Skeletal muscle satellite cell (primary cell): ENCODE results near the gene MYL12A.
A peak's percentile ranks its signal among the peaks of the same experiment; 100 is the strongest.
"Not testable (repeated sequence)": the region's sequence is repeated elsewhere in the genome, so short reads cannot be mapped to it uniquely, and the experiment has no call there.

ENCODE experiments used
- H3K27me3 ChIP-seq: 2 replicates; pipeline ENCODE4 v1.7.0; 2013; ENCODE audit warnings: low read length; ENCODE audit not compliant: control insufficient read depth, insufficient read depth
- H3K36me3 ChIP-seq: 2 replicates; pipeline ENCODE4 v1.7.0; 2013; ENCODE audit warnings: mild to moderate bottlenecking, control low read depth, low read length; ENCODE audit not compliant: insufficient read depth
- H3K4me1 ChIP-seq: 2 replicates; pipeline ENCODE4 v1.7.0; 2013; ENCODE audit warnings: low read length; ENCODE audit not compliant: control insufficient read depth, insufficient read depth
- H3K4me2 ChIP-seq: 2 replicates; pipeline ENCODE4 v1.7.0; 2013; ENCODE audit warnings: mild to moderate bottlenecking, low read length
- H3K4me3 ChIP-seq: 2 replicates; pipeline ENCODE4 v1.7.0; 2013; ENCODE audit warnings: low read length
- H3K9ac ChIP-seq: 2 replicates; pipeline ENCODE4 v1.7.0; 2013; ENCODE audit warnings: mild to moderate bottlenecking, low read depth, low read length, moderate library complexity
- H3K9me3 ChIP-seq: replicated peaks from 2 replicates; pipeline ENCODE4 v1.7.0; 2013; ENCODE audit warnings: mild to moderate bottlenecking, control low read depth, low read length

The MYL12A gene

DNA sequence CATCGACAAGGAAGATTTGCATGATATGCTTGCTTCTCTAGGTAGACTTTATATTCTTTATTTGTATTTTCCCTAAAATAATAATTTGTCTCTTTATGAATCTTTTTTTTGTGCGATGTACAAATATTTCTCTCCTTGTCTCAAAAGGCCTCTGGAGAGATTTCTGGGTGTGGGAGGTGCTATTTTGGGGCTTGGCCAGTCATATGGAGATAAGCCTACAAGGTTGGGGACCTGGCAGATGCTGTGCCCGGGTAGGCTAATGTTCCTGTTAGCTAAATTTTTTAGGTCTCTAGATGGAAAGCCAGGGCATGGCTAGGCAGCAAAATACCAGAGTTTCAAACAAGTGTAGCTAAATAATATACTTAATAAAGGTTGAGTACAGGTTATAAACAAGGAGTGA lies 25.4 kb downstream of the MYL12A start:
- no peak overlapping the region for H3K4me3 ChIP-seq
- H3K9ac ChIP-seq, result no peak overlapping the region
- peaks cover 27% of the 10 kb centered on the region for H3K4me1 ChIP-seq
- no peak overlapping the region for H3K4me2 ChIP-seq
- no peaks in the 10 kb centered on the region for H3K27me3 ChIP-seq
- H3K36me3 ChIP-seq, result peaks cover 50% of the 10 kb centered on the region
- no peaks in the 10 kb centered on the region for H3K9me3 ChIP-seq

DNA sequence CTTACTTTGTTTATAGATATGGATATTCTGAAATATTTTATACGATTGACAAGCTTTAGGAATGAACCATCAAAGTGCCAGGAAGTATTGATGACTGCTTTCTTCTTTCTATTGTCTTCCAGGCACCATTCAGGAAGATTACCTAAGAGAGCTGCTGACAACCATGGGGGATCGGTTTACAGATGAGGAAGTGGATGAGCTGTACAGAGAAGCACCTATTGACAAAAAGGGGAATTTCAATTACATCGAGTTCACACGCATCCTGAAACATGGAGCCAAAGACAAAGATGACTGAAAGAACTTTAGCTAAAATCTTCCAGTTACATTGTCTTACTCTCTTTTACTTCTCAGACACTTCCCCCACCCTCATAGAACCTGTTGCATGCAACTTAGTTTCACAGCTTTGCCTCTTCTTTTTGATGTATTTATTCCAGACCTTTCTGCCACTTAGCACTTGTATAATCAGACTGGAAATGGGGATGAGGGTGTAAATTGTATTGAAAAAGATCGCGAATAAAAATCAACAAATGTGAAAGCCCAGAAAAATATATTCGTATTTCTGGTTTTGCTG lies 30.1 kb downstream of the MYL12A start:
- H3K4me2 ChIP-seq, H3K9me3 ChIP-seq, H3K9ac ChIP-seq, H3K4me3 ChIP-seq, H3K27me3 ChIP-seq: not testable (repeated sequence)
- peaks cover 13% of the 10 kb centered on the region for H3K4me1 ChIP-seq
- peaks cover 62% of the 10 kb centered on the region for H3K36me3 ChIP-seq

DNA sequence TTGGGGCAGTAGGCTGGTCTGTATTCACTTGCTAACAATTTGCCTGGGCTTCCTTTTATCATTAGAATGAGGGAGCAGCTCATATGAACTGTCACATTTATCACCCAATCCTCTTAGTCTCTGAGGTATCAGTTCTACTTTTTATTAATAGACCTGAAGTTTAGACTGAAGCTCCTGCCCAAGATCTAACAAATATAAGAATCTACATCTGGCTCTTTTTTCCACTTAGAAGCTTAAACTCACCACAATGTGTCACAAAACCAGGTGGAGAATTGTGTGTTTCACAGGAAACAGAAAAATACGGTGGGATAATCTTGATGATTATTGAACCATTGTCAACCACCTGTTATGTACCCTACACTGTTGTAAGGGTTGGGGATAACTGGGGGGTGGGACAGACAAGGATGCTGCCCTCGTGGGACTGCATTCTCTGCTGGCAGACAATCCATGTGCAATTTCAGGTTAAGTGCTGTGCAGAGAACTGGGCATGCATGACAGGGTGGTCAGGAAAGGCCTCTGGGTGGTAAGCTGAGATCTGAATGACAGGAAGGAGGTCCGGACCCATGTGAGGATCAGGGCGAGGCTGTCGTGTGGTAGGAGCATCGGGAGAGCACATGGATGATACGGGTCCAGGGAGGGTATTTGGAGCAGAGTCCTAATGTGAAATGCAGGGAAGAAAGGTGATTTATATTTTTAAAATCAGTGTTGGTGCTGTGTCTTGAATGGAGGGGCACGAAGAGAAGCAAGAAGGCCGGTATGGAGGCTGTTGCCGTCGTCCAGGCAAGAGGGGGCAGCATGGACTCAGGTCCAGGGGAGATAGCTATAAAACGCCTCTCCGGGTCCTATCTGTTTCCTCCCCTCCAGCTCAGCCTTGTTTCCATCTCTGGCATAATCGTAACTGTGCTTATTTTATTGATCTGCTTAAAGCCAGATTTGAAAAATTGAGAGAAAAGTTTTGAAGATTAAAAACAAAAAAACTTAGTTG lies 31.9 kb downstream of the MYL12A start:
- Histone ChIP-seq H3K4me3 (no peak overlapping the region), H3K9me3 (no peaks in the 10 kb centered on the region), H3K4me2 (no peak overlapping the region), H3K36me3 (peaks cover 47% of the 10 kb centered on the region), H3K27me3 (no peaks in the 10 kb centered on the region), H3K9ac (no peak overlapping the region), H3K4me1 (peaks cover 22% of the 10 kb centered on the region)

DNA sequence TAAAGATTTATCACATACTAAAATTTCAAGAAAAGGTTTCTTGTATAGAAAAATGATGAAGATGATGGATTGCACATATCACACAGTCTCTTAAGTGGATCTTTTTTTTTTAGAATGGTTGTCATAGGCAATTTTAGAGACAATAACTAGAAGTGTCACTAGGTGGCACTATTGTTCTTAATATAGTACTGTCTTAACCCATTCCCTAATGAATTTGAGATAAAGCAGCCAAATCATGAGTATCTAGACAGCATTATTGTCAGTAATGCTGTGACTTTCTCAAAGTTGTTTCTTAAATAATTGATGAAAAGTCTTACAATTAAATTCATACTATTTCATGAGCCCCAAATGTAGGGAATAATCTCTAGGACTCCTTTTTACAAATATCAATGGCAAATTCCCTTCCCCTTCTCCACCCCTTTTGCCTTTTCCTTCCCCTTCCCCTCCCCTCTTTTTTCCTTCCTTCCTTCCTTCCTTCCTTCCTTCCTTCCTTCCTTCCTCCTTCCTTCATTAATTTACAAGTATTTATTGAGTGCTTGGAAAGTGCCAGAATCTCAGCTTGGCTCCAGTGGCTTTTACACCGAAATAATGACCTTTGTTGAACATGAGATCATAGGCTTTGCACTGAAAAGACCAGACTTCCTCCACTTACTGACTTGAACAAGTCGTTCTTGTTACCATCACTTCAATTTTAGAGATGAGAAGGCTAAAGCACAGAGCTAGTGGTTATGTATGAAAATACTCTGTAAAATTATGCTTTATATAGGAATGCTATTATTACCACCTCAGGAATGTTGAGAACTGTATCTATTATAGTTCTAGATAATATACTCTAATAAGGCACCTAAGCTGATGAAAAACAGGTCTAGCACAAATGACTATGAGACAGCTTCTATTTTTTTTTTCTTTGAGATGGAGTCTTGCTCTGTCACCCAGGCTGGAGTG lies 34.1 kb downstream of the MYL12A start:
- H3K4me1 ChIP-seq, result peaks cover 22% of the 10 kb centered on the region
- peak overlapping the region; percentile 2 for H3K4me2 ChIP-seq
- H3K9ac ChIP-seq, result peak overlapping the region; percentile 80
- H3K9me3 ChIP-seq, result no peaks in the 10 kb centered on the region
- H3K4me3 ChIP-seq, result no peak overlapping the region
- no peaks in the 10 kb centered on the region for H3K27me3 ChIP-seq
- H3K36me3 ChIP-seq, result peaks cover 25% of the 10 kb centered on the region

DNA sequence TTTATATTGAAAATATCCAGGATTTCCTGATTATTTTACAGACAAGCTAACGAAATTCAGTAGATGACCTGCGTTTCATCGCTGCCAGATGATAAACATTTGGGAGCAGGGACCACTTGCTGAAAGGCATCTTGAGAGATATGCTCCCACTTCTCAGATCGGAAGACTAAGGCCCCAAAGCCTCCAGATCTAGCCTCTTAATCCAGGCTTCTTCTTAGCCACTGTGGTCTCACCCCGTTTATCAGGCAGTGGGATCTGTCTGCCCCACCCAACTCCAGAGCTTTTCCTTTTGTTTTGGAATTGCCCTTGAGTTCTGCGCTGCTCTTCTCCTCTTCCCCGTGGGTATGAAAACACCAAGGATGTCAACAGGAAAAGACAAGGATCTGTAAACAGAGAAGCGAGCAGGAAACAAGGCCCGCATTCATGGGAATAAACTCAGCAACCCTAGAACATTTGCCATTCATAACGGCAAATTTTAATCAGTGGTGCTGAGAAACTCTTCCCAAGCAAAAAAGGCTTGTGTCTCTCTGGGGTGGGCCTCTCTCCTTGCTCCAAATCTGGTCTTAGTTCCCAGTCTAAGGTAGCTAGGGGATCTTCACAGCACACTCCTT lies 35.8 kb downstream of the MYL12A start:
- peaks cover 10% of the 10 kb centered on the region for H3K36me3 ChIP-seq
- no peaks in the 10 kb centered on the region for H3K9me3 ChIP-seq
- peak overlapping the region; percentile 84 for H3K4me2 ChIP-seq
- H3K4me1 ChIP-seq, result peaks cover 22% of the 10 kb centered on the region
- H3K9ac ChIP-seq, result peak overlapping the region; percentile 80
- no peaks in the 10 kb centered on the region for H3K27me3 ChIP-seq
- peak overlapping the region; percentile 64 for H3K4me3 ChIP-seq

DNA sequence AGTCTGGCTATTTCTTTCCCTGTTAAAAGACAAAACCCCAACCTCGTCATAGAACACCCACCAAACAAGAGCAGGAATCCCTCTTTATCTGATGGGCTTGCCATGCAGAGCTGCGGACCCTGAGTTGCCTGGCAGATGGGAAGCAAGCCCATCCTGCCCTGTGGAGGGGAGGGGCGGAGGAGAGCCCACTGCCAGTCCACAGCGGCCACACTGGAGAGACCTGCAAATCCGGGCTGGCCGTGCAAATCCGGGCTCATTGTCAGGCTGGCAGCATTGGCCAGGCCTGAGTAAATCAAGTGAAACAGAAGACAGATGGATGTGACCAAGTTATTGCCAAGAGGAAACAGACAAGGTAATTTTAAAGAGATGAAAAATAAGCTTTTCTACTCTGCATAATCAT lies 36.3 kb downstream of the MYL12A start:
- Histone ChIP-seq H3K36me3 (peaks cover 5% of the 10 kb centered on the region), H3K4me2 (no peak overlapping the region), H3K9ac (peak overlapping the region; percentile 80), H3K4me1 (peaks cover 22% of the 10 kb centered on the region), H3K27me3 (no peaks in the 10 kb centered on the region), H3K4me3 (no peak overlapping the region), H3K9me3 (no peaks in the 10 kb centered on the region)

DNA sequence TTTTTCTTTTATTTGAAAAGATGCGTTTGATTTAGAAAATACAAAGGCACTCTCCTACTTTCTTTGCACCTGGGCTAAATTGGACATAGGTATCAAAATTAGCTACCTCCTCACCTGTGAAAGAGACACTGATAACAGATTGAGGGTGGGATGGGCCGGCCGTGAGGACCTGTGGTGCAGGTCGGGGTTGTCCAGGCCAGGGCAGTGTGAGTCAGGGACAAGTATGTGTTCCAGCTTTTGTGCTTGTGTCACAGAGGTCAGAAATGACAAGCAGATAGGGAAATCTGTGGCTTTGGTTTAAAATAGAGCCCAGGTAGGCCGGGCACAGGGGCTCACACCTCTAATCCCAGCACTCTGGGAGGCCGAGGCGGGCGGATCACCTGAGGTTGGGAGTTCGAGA lies 36.9 kb downstream of the MYL12A start:
- Histone ChIP-seq H3K27me3 (no peaks in the 10 kb centered on the region), H3K36me3 (peaks cover under 1% of the 10 kb centered on the region), H3K4me1 (peaks cover 22% of the 10 kb centered on the region), H3K4me2 (no peak overlapping the region), H3K4me3 (no peak overlapping the region), H3K9me3 (no peaks in the 10 kb centered on the region), H3K9ac (no peak overlapping the region)

DNA sequence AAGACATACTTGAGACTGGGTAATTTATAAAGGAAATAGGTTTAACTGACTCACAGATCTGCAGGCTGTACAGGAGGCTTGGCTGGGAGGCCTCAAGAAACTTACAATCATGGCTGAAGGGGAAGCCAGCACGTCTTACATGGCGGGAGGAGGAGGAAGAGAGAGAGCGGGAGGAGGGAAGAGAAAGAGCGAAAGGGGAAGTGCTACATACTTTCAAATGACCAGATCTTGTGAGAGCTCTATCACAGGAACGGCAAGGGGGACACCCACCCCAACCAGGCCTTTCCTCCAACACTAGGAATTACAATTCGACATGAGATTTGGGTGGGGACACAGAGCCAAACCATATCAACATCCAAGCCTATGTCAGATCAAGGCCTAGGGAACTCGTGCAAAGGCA lies 38.6 kb downstream of the MYL12A start:
- Histone ChIP-seq H3K36me3 (no peaks in the 10 kb centered on the region), H3K4me3 (no peak overlapping the region), H3K27me3 (no peaks in the 10 kb centered on the region), H3K4me2 (no peak overlapping the region), H3K4me1 (peaks cover 22% of the 10 kb centered on the region), H3K9me3 (peaks cover 5% of the 10 kb centered on the region), H3K9ac (no peak overlapping the region)

DNA sequence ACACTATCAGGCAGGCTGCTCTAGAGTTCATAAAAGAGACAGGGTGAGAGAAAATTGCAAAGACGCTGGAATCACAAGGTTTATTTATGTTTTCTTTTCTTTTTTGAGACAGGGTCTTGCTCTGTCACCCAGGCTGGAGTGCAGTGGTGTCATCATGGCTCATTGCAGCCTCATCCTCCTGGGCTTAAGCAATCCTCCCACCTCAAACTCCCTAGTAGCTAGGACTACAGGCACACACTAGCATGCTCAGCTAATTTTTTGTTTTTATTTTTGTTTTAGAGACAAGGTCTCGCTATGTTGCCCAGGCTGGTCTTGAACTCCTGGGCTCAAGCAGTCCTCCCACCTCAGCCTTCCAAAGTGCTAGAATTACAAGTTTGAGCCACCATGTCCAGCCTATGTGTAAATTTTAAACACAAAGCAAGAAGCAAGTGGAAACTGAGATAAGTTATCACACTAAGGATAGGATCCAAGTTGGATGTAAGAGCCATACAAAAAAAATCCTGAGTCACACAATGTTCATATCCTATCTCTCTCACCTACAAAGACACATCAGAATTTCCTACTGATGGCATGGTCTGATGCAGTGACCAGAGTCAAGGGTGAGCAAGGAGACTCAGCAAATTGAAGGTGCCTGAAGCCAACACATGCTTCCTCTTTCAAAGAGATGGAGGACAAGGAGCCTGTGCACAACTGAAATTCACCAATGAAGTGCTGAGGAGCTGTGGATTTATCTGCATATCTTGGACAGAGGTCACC lies 45.8 kb downstream of the MYL12A start:
- H3K4me2 ChIP-seq, result no peak overlapping the region
- H3K36me3 ChIP-seq, result no peaks in the 10 kb centered on the region
- H3K4me3 ChIP-seq, result no peak overlapping the region
- H3K27me3 ChIP-seq, result no peaks in the 10 kb centered on the region
- peaks cover 12% of the 10 kb centered on the region for H3K4me1 ChIP-seq
- H3K9me3 ChIP-seq, result peaks cover 5% of the 10 kb centered on the region
- no peak overlapping the region for H3K9ac ChIP-seq

DNA sequence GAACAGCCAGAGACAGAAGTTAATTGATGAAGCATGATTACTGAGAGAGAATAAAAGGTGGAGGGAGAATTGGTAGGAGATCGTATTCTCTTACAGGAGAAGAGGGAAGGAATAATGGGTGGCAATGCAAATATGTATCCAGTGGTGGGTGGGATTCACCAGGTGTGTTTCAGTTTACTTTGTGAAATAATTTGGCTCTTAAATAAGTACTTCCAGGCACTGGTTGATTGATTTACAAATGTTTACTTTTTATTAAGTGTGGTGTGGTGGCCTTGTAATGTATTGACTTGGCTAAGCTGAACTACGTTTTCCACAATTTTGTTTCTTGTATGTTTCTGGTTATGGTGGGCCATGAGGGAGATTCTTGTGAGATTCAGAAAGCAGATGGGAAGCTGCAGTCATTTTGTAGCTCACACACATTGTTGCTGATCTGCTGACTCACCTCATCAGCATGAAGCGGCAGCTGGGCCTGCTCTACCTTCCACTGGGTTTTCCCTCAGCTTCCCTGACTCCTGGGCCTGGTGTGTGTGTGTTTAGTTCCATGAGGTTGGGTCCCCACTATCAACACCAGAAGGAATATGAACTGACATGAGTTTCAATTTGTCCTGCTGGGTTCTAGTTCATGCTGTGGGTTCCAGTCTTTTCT lies 47.0 kb downstream of the MYL12A start:
- H3K36me3 ChIP-seq, result no peaks in the 10 kb centered on the region
- no peak overlapping the region for H3K4me3 ChIP-seq
- peaks cover 5% of the 10 kb centered on the region for H3K9me3 ChIP-seq
- H3K4me2 ChIP-seq, result no peak overlapping the region
- H3K9ac ChIP-seq, result no peak overlapping the region
- H3K4me1 ChIP-seq, result peaks cover 12% of the 10 kb centered on the region
- H3K27me3 ChIP-seq, result no peaks in the 10 kb centered on the region
